Heart left ventricle (tissue), 13 donors: Measurements from ENCODE around the gene LDHD.

Experiments used
- POLR2A ChIP-seq, 2 donors: fragments of 450-650 bp; IDR thresholded peaks; one replicate each; pipeline ENCODE4 v1.6.1; 2017; ENCODE audit warnings: antibody characterized with exemption in 2 of 2, mild to moderate bottlenecking in 2 of 2, moderate library complexity in 2 of 2
- TF ChIP-seq, protein P1 (sequence below), 12 donors: fragments of 200-600 bp; sonication (generic) in 4 of 12; IDR thresholded peaks; one replicate each; pipeline versions ENCODE4 v1.5.0 to v1.8.0; 2018 to 2022; ENCODE audit warnings: antibody characterized with exemption in 12 of 12, mild to moderate bottlenecking in 5 of 12
- donor health status: ischemic (EF 13 %, LVEDD 7.1; RV severe dilation, severe dysfunction).
- donor health status: DM: no; HTN: yes; CAD: no.
- donor health status: DM: no; HTN: no; CAD: no.
- donor health status: ischemic (EF 25% LVEDD 6.9; RV normal size, moderate dysfunction).
- donor health status: ischemic (EF 25% LVEDD 5.7; RV mildly dilated, moderate dysfunction).
- donor health status: ischemic (EF 35%, LVEDD 5.7; RV mildly dilated, moderate dysfunction).
- donor health status: nonischemic (EF 11% LVEDD 7.7; RV severe dilation, severe dysfunction).
- donor health status: DM: yes; HTN: yes; CAD: no.
- donor health status: PGD.
- donor health status: ischemic (EF 29% LVEDD 5.4; RV normal size, mild dysfunction).
- donor health status: nonischemic (EF 23%, LVEDD 6.1; RV moderate dilation, normal function).

DNA sequence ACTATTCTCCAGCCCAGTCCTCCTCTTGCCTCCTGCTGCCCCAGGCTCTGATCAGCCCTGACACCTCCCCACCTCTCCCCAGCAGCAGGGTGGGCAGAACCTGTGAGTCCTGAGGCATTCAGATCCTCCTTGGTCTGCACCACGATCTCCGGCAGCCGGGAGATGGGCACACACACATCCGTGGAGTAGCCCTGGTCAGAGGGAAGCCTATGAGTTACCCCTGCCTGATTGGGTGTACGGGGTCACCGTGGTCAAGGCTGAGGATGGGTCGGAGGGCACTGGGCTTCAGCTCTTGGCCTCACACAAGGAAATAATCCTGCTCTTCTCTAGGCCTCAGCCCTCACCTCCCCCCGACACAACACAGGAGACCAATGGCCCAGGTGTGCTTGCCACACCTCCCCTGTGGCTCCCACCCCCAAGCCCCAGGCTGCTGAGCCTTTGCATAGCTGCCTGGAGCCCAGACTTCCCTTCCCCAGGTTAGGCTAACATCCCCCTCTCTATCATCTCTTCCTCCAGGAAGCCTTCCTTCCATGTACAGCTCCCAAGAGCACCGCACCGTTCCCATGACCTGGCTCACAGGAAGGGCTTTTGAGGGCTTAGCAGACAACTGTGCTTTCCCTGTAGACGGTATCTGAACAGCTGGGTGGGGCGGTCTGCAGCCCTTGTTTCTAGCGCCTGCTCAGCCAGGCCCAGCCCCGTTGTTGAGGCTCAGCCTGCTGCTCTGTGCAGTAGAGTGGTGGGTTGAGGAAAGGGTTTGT lies 3.7 kb downstream of the LDHD start:
- TF ChIP-seq, protein P1, sequence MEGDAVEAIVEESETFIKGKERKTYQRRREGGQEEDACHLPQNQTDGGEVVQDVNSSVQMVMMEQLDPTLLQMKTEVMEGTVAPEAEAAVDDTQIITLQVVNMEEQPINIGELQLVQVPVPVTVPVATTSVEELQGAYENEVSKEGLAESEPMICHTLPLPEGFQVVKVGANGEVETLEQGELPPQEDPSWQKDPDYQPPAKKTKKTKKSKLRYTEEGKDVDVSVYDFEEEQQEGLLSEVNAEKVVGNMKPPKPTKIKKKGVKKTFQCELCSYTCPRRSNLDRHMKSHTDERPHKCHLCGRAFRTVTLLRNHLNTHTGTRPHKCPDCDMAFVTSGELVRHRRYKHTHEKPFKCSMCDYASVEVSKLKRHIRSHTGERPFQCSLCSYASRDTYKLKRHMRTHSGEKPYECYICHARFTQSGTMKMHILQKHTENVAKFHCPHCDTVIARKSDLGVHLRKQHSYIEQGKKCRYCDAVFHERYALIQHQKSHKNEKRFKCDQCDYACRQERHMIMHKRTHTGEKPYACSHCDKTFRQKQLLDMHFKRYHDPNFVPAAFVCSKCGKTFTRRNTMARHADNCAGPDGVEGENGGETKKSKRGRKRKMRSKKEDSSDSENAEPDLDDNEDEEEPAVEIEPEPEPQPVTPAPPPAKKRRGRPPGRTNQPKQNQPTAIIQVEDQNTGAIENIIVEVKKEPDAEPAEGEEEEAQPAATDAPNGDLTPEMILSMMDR (IDR thresholded peaks at IDR 0.05), result no peak
- TF ChIP-seq POLR2A (IDR thresholded peaks at IDR 0.05), result no peak
